ENCODE measurements around the gene BCL6. TPM values are rescaled to one million over a fixed set of nuclear protein-coding genes. Genes with fewer than 3 reads are reported as not detected.

BCL6 gene
- total RNA-seq, 2 experiments from 2014 or later, result 65.6 to 256 TPM

- peak; percentile 76 for DNase-seq (ENCODE audit: low spot score)
- peak overlapping the region; percentile 90 for H3K27ac ChIP-seq (ENCODE audit: low read depth, low read length, poor library complexity, severe bottlenecking)
- no peaks in the 10 kb centered on the region for H3K9me3 ChIP-seq (ENCODE audit: low read length)
- CTCF ChIA-PET (ENCODE audit: unreplicated experiment), result interaction anchor here (0.6 to 1.8 kb wide), 30 partner anchors 9 to 1214 kb away, joined by 3 to 10 read pairs (median 3); no protein-coding TSS in a partner anchor
- BruUV-seq (replicated peaks), result no TSS peak
- POLR2A ChIA-PET, result interaction anchor here (0.6 to 13.4 kb wide), 24 partner anchors 10 to 1214 kb away, joined by 3 to 531 read pairs (median 4); no protein-coding TSS in a partner anchor
- H3K79me2 ChIP-seq (ENCODE audit: insufficient read depth, low read depth, low read length), result peaks cover 100% of the 10 kb centered on the region
- H3K36me3 ChIP-seq (ENCODE audit: insufficient read depth, low read length), result peaks cover 92% of the 10 kb centered on the region
- peaks cover 49% of the 10 kb centered on the region for H3K4me1 ChIP-seq (ENCODE audit: insufficient read depth, low read length, poor library complexity, severe bottlenecking)
- intact Hi-C loops (cut with micrococcal nuclease; ENCODE audit: unreplicated experiment), result loop anchor here (1.0 to 5.0 kb wide), 7 partner anchors 477 to 1214 kb away; no protein-coding TSS in a partner anchor
- H3K9me2 ChIP-seq (ENCODE audit: insufficient read depth, low read length), result no peaks in the 10 kb centered on the region
- no peak overlapping the region for H2AFZ ChIP-seq (ENCODE audit: low read length)
- peaks cover 39% of the 10 kb centered on the region for H4K20me1 ChIP-seq (ENCODE audit: insufficient read depth, low read length)
- H3K4me3 ChIP-seq (ENCODE audit: low read depth, low read length, poor library complexity, severe bottlenecking), result peak overlapping the region; percentile 86
- peak overlapping the region; percentile 93 for H3K4me2 ChIP-seq (ENCODE audit: low read length)
- TF ChIP-seq EZH2phosphoT487 (IDR thresholded peaks at IDR 0.05; ENCODE audit: borderline replicate concordance, low read depth, low read length) (no peak), CTCF (conservative IDR thresholded peaks at IDR 0.05; ENCODE audit: low read length) (peak; percentile 94)
These were observed 4.6 kb downstream of the BCL6 start for GRCh38 chr3:187740421-187741399.

- peak overlapping the region; percentile 90 for H3K27ac ChIP-seq (ENCODE audit: low read depth, low read length, poor library complexity, severe bottlenecking)
- intact Hi-C loops (cut with micrococcal nuclease; ENCODE audit: unreplicated experiment), result loop anchor here (2.0 to 10.0 kb wide), 5 partner anchors 663 to 1305 kb away; no protein-coding TSS in a partner anchor
- H4K20me1 ChIP-seq (ENCODE audit: insufficient read depth, low read length), result peaks cover 49% of the 10 kb centered on the region
- peak overlapping the region; percentile 86 for H3K4me3 ChIP-seq (ENCODE audit: low read depth, low read length, poor library complexity, severe bottlenecking)
- peaks cover 100% of the 10 kb centered on the region for H3K79me2 ChIP-seq (ENCODE audit: insufficient read depth, low read depth, low read length)
- no TSS peak for BruUV-seq (replicated peaks)
- H2AFZ ChIP-seq (ENCODE audit: low read length), result no peak overlapping the region
- POLR2A ChIA-PET, result interaction anchor here (0.6 to 13.4 kb wide), 17 partner anchors 9 to 1215 kb away, joined by 3 to 531 read pairs (median 4); no protein-coding TSS in a partner anchor
- TF ChIP-seq CTCF (conservative IDR thresholded peaks at IDR 0.05; ENCODE audit: low read length) (peak; percentile 97), EZH2phosphoT487 (IDR thresholded peaks at IDR 0.05; ENCODE audit: borderline replicate concordance, low read depth, low read length) (no peak)
- CTCF ChIA-PET (ENCODE audit: unreplicated experiment), result interaction anchor here (0.6 to 1.8 kb wide), 22 partner anchors 10 to 1215 kb away, joined by 3 to 10 read pairs (median 3); no protein-coding TSS in a partner anchor
- DNase-seq (ENCODE audit: low spot score), result peak; percentile 87
- H3K4me2 ChIP-seq (ENCODE audit: low read length), result peak overlapping the region; percentile 93
- H3K9me3 ChIP-seq (ENCODE audit: low read length), result no peaks in the 10 kb centered on the region
- peaks cover 59% of the 10 kb centered on the region for H3K4me1 ChIP-seq (ENCODE audit: insufficient read depth, low read length, poor library complexity, severe bottlenecking)
- H3K36me3 ChIP-seq (ENCODE audit: insufficient read depth, low read length), result peaks cover 99% of the 10 kb centered on the region
- no peaks in the 10 kb centered on the region for H3K9me2 ChIP-seq (ENCODE audit: insufficient read depth, low read length)
These were observed 5.5 kb downstream of the BCL6 start for GRCh38 chr3:187739561-187740332.

Measured in OCI-LY7 (cell line).